GM18951 (cell line): Measurements from ENCODE around the gene SPIN2A.
"Not testable (repeated sequence)": the region's sequence is repeated elsewhere in the genome, so short reads cannot be mapped to it uniquely, and the experiment has no call there.

Experiments used
- POLR2A ChIP-seq: IDR thresholded peaks from 4 replicates; pipeline ENCODE4 v1.6.1; 2011; ENCODE audit warnings: mild to moderate bottlenecking; ENCODE audit not compliant: insufficient read length, insufficient read depth; ENCODE audit errors: extremely low read depth
- in situ Hi-C: fragments of 300-500 bp; cut with MboI; formaldehyde crosslinking; loops from one replicate; pipeline ENCODE4 v1.12.0; 2022; ENCODE audit warnings: low sequenced_read_pairs, mixed read lengths, inconsistent platforms; ENCODE audit not compliant: unreplicated experiment

SPIN2A gene

GRCh38 chrX:57137073-57137472 lies at the start of gene SPIN2A:
Gene SPIN2A, minus strand, starts transcription at chrX:57137397. Its CDS starts 800 bp downstream, at chrX:57136597.
- in situ Hi-C loops: not testable (repeated sequence)

- TF ChIP-seq POLR2A: no peak
- in situ Hi-C loops: no loop called here
Observed at GRCh38 chrX:57178605-57179004, 41.4 kb upstream of the SPIN2A start.

GRCh38 chrX:57177070-57177469 lies 39.9 kb upstream of the SPIN2A start:
- TF ChIP-seq POLR2A: no peak
- in situ Hi-C loops: no loop called here

- in situ Hi-C loops: no loop called here
- TF ChIP-seq POLR2A: no peak
Observed at GRCh38 chrX:57172544-57172943, 35.3 kb upstream of the SPIN2A start.

- in situ Hi-C loops: no loop called here
Observed at GRCh38 chrX:57156397-57157049, 19.3 kb upstream of the SPIN2A start.

GRCh38 chrX:57155171-57155570 lies 18.0 kb upstream of the SPIN2A start:
- in situ Hi-C loops: no loop called here
- no peak for TF ChIP-seq POLR2A

More at GRCh38 chrX:57156397-57157049, 19.3 kb upstream of the SPIN2A start:
- TF ChIP-seq POLR2A: no peak

- in situ Hi-C loops: not testable (repeated sequence)
Observed at GRCh38 chrX:57152222-57152621, 15.0 kb upstream of the SPIN2A start.

- in situ Hi-C loops: no loop called here
- TF ChIP-seq POLR2A: no peak
Observed at GRCh38 chrX:57138674-57139073, 1.5 kb upstream of the SPIN2A start.

- in situ Hi-C loops: no loop called here
- no peak for TF ChIP-seq POLR2A
Observed at GRCh38 chrX:57137501-57137900, 304 bp upstream of the SPIN2A start.

- in situ Hi-C loops: not testable (repeated sequence)
Observed at GRCh38 chrX:57136589-57136988, 608 bp downstream of the SPIN2A start.

GRCh38 chrX:57135287-57135686 lies 1.9 kb downstream of the SPIN2A start:
- in situ Hi-C loops: no loop called here
- TF ChIP-seq POLR2A: no peak

GRCh38 chrX:57134702-57135101 lies 2.5 kb downstream of the SPIN2A start:
- TF ChIP-seq POLR2A: no peak
- in situ Hi-C loops: no loop called here

GRCh38 chrX:57133706-57134105 lies 3.5 kb downstream of the SPIN2A start:
- TF ChIP-seq POLR2A: no peak
- in situ Hi-C loops: no loop called here

GRCh38 chrX:57133284-57133683 lies 3.9 kb downstream of the SPIN2A start:
- in situ Hi-C loops: not testable (repeated sequence)

- in situ Hi-C loops: no loop called here
Observed at GRCh38 chrX:57132046-57132445, 5.2 kb downstream of the SPIN2A start.

More at GRCh38 chrX:57132046-57132445, 5.2 kb downstream of the SPIN2A start:
- TF ChIP-seq POLR2A: no peak
